HepG2 (cell line): Measurements from ENCODE around the gene ING2. TPM values are rescaled to one million over a fixed set of nuclear protein-coding genes. Genes with fewer than 3 reads are reported as not detected.

Source experiments
- ATAC-seq: fragments of 200-7000 bp; cut with Tn5 transposase; 3 replicates; pipeline ENCODE4 v1.9.1; 2020; ENCODE audit warnings: mild to moderate bottlenecking, moderate library complexity
- BruUV-seq: library from RNA; stranded (reverse); fragments of 400-500 nt; replicated peaks from 2 replicates; lab custom pipeline; 2021; lab: Mats Ljungman, UMichigan
- CTCF ChIA-PET: fragments of 300-600 bp; formaldehyde crosslinking; extraction: SDS; loops from one replicate; lab custom pipeline; 2021; ENCODE audit warnings: low total read pairs, inconsistent platforms, low intra/inter-chr PET ratio; lab: Yijun Ruan, JAX
- POLR2A ChIA-PET: fragments of 350-600 bp; sonication (Branson Sonifier 250); formaldehyde crosslinking; loops from one replicate; lab custom pipeline; 2020; ENCODE audit warnings: antibody characterized with exemption, inconsistent platforms; lab: Yijun Ruan, JAX
- DNase-seq: peaks from one replicate; pipeline ENCODE4 v3.0.0-alpha.2; 2015; ENCODE audit warnings: low spot score
- FAIRE-seq: peaks from 3 replicates; lab custom pipeline; 2011; peaks lifted over from hg19 to GRCh38; lab: Jason Lieb, UNC
- H2AFZ ChIP-seq: one replicate; pipeline ENCODE4 v1.6.1; 2011; ENCODE audit warnings: low read length, inconsistent platforms
- H3K27ac ChIP-seq: fragments of 300-600 bp; 3 replicates; pipeline ENCODE4 v1.8.0; 2011; ENCODE audit warnings: mixed run types, mild to moderate bottlenecking, mixed read lengths, low read length, inconsistent platforms; ENCODE audit not compliant: insufficient read depth; ENCODE audit errors: extremely low read length
- H3K27me3 ChIP-seq, 2 experiments: fragments of 200-600 bp in 1 of 2; 2 replicates in 1 of 2; 3 replicates in 1 of 2; pipeline versions ENCODE4 v1.6.0 to v1.8.0; 2011; ENCODE audit warnings: low read length in 2 of 2, mild to moderate bottlenecking in 2 of 2, moderate library complexity in 2 of 2, inconsistent platforms in 1 of 2; ENCODE audit not compliant: insufficient read depth in 2 of 2, control insufficient read depth in 1 of 2
- H3K36me3 ChIP-seq, 2 experiments: fragments of 200-600 bp in 1 of 2; replicated peaks in 1 of 2; 2 replicates in 1 of 2; 3 replicates in 1 of 2; pipeline versions ENCODE4 v1.5.1 to v1.8.0; 2011; ENCODE audit warnings: low read length in 2 of 2, inconsistent platforms in 1 of 2; ENCODE audit not compliant: insufficient read depth in 2 of 2, control insufficient read depth in 1 of 2
- H3K4me1 ChIP-seq: 2 replicates; pipeline ENCODE4 v1.5.1; 2012; ENCODE audit warnings: low read length, inconsistent platforms; ENCODE audit not compliant: insufficient read depth
- H3K4me2 ChIP-seq: 2 replicates; pipeline ENCODE4 v1.6.0; 2011; ENCODE audit warnings: low read depth, low read length, inconsistent platforms
- H3K4me3 ChIP-seq, 3 experiments: fragments of 200-600 bp in 1 of 3; sonication (generic), shearing (Covaris generic) in 1 of 3; replicated peaks in 1 of 3; 2 replicates each; pipeline ENCODE4 v1.5.1; 2011 to 2016; ENCODE audit warnings: low read length in 3 of 3, inconsistent platforms in 2 of 3, low read depth in 2 of 3, mild to moderate bottlenecking in 2 of 3, control low read depth in 1 of 3, mixed read lengths in 1 of 3; ENCODE audit not compliant: insufficient read depth in 1 of 3
- H3K79me2 ChIP-seq: one replicate; pipeline ENCODE4 v1.6.1; 2011; ENCODE audit warnings: low read length, inconsistent platforms; ENCODE audit not compliant: insufficient read depth
- H3K9ac ChIP-seq: 2 replicates; pipeline ENCODE4 v1.6.0; 2011; ENCODE audit warnings: mild to moderate bottlenecking, low read depth, low read length, inconsistent platforms; ENCODE audit not compliant: insufficient read depth
- H3K9me3 ChIP-seq: 2 replicates; pipeline ENCODE4 v1.5.1; 2012; ENCODE audit warnings: mild to moderate bottlenecking, low read length
- H4K20me1 ChIP-seq: 2 replicates; pipeline ENCODE4 v1.6.0; 2011; ENCODE audit warnings: inconsistent platforms, mild to moderate bottlenecking, low read length, moderate library complexity; ENCODE audit not compliant: insufficient read depth
- CCDC6 ChIP-seq: sonication (generic); formaldehyde crosslinking; IDR thresholded peaks from 2 replicates; pipeline ENCODE4 v1.8.1; 2022; ENCODE audit warnings: mild to moderate bottlenecking, missing genetic modification reagents, moderate library complexity
- FOXJ3 ChIP-seq: sonication (generic); formaldehyde crosslinking; IDR thresholded peaks from 2 replicates; pipeline ENCODE4 v1.4.0; 2020; ENCODE audit warnings: missing genetic modification reagents, mild to moderate bottlenecking, borderline replicate concordance
- FOXM1 ChIP-seq: sonication (generic); formaldehyde crosslinking; IDR thresholded peaks from 2 replicates; pipeline ENCODE4 v1.5.0; 2020; ENCODE audit warnings: missing genetic modification reagents
- GTF2F1 ChIP-seq: fragments of 150-350 bp; IDR thresholded peaks from 2 replicates; pipeline ENCODE4 v1.6.1; 2014; ENCODE audit warnings: low read length
- GZF1 ChIP-seq: sonication (generic); formaldehyde crosslinking; IDR thresholded peaks from 2 replicates; pipeline ENCODE4 v1.5.1; 2020; ENCODE audit warnings: mild to moderate bottlenecking, missing genetic modification reagents
- HCFC1 ChIP-seq: fragments of 150-350 bp; IDR thresholded peaks from 2 replicates; pipeline ENCODE4 v1.6.1; 2014; ENCODE audit warnings: low read depth, low read length
- KDM3A ChIP-seq: IDR thresholded peaks from 2 replicates; pipeline ENCODE4 v1.6.1; 2018; ENCODE audit warnings: low read depth, missing compliant biosample characterization
- SOX13 ChIP-seq, 3 experiments: fragments of 450-650 bp in 1 of 3; sonication (generic) in 1 of 3; formaldehyde crosslinking in 1 of 3; IDR thresholded peaks in 2 of 3; conservative IDR thresholded peaks in 1 of 3; 2 replicates each; pipeline versions ENCODE4 v1.5.0 to v1.6.1; 2016 to 2020; ENCODE audit warnings: antibody characterized with exemption in 1 of 3, mild to moderate bottlenecking in 1 of 3, missing compliant biosample characterization in 1 of 3, missing genetic modification reagents in 1 of 3, moderate library complexity in 1 of 3
- SRY ChIP-seq: sonication (generic); formaldehyde crosslinking; IDR thresholded peaks from 2 replicates; pipeline ENCODE4 v1.8.0; 2022; ENCODE audit warnings: mild to moderate bottlenecking, missing genetic modification reagents
- ZNF557 ChIP-seq: sonication (generic); formaldehyde crosslinking; IDR thresholded peaks from 2 replicates; pipeline ENCODE4 v1.4.0; 2020; ENCODE audit warnings: missing genetic modification reagents
- ZNF562 ChIP-seq: sonication (generic); formaldehyde crosslinking; IDR thresholded peaks from 2 replicates; pipeline ENCODE4 v1.8.0; 2022; ENCODE audit warnings: missing genetic modification reagents, borderline replicate concordance
- ZNF639 ChIP-seq: conservative IDR thresholded peaks from 2 replicates; pipeline ENCODE4 v1.6.1; 2018; ENCODE audit warnings: missing genetic modification reagents
- ZNF841 ChIP-seq: sonication (generic); formaldehyde crosslinking; IDR thresholded peaks from 2 replicates; pipeline ENCODE4 v1.8.1; 2023; ENCODE audit warnings: missing genetic modification reagents, borderline replicate concordance
- ZSCAN22 ChIP-seq: sonication (generic); formaldehyde crosslinking; IDR thresholded peaks from 2 replicates; pipeline ENCODE4 v1.4.0; 2020; ENCODE audit warnings: mild to moderate bottlenecking, missing genetic modification reagents
- ZSCAN9 ChIP-seq: IDR thresholded peaks from 2 replicates; pipeline ENCODE4 v1.6.1; 2016; ENCODE audit warnings: borderline replicate concordance
- WGBS: methylation state at CpG from one replicate; pipeline ENCODE4 v1.1.6; 2017; ENCODE audit warnings: low lambda C conversion rate; 5-methylcytosine and 5-hydroxymethylcytosine counted together
- in situ Hi-C: cut with HindIII; loops from 2 replicates; pipeline ENCODE4 v1.10.0; 2017; ENCODE audit warnings: low pct_unique_long_range_greater_than_20kb; ENCODE audit not compliant: extremely low pct_ligation_motif_present
- intact Hi-C: fragments of 100-400 bp; cut with micrococcal nuclease; formaldehyde crosslinking; loops from one replicate; pipeline ENCODE4 v1.10.0; 2022; ENCODE audit not compliant: unreplicated experiment
- polyA plus RNA-seq, 8 experiments: library from polyadenylated mRNA; depleted of rRNA in 3 of 8; stranded (reverse) in 7 of 8; unstranded in 1 of 8; fragments of >200 nt; fragmentation: Illumina TruSeq in 4 of 8; extraction: Trizol in 4 of 8; gene quantifications; 2 replicates each; pipeline versions ENCODE4 v1.2.1 to v1.2.3, GENCODE V29; 2011 to 2016; ENCODE audit warnings: low read depth in 4 of 8, missing spikeins in 1 of 8, mixed read lengths in 1 of 8; ENCODE audit not compliant: insufficient read depth in 1 of 8
- total RNA-seq, 5 experiments: library from RNA; depleted of rRNA; stranded (reverse); fragments of >200 nt; fragmentation: Illumina TruSeq; extraction: Trizol; gene quantifications; 2 replicates each; pipeline ENCODE4 v1.2.3, GENCODE V29; 2016; ENCODE audit warnings: low read depth in 1 of 5
- TF ChIP-seq, protein P1 (sequence below): sonication (generic); formaldehyde crosslinking; IDR thresholded peaks from 2 replicates; pipeline ENCODE4 v1.4.0; 2020; ENCODE audit warnings: missing genetic modification reagents; ENCODE audit errors: not compliant biosample characterization
- TF ChIP-seq, protein P2 (sequence below): sonication (generic); formaldehyde crosslinking; IDR thresholded peaks from 2 replicates; pipeline ENCODE4 v1.5.1; 2020; ENCODE audit warnings: missing genetic modification reagents, mild to moderate bottlenecking, borderline replicate concordance

ING2 gene
- total and polyA plus RNA-seq, 2 of the 13 experiments (the other 11 are each of a cell fraction or from before 2014, with no cell fraction given) = 6.6 to 12.4 TPM

DNA sequence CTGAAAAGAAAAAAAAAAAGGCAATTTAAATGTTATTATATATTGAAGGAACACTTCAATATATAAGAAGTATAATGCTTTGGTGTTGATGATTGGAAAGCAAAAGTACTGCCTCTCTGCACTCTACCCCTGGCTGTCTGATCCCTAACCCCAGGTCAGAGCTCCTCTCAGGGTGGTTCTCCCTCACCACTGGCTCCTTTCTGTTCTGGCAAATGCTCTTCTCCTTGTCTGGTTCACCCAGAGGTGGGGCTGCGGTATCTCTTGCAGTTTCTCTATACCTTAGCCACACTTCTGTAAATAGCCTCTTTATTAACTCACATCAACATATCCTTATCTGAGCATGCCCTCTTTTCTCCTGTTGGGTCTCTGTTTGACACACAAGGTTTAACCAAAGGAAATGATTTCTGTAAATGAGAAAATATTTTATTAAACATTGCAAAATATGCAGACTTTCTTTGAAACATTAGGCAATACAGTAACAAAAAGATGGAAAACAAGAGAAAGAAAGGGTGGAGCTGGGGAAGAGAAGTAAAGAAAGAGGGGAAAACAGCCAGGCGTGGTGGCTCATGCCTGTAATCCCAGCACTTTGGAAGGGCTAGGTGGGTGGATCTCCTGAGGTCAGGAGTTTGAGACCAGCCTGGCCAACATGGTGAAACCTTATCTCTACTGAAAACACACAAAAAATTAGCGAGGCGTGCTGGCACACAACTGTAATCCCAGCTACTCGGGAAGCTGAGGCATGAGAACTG, 45.7 kb downstream of the ING2 start (continued):
- no peak for TF ChIP-seq ZSCAN9 (CRISPR knock-in tag)
- TF ChIP-seq FOXJ3 (CRISPR knock-in tag) = no peak

GRCh38 chr4:183552274-183553146, 47.7 kb downstream of the ING2 start:
- H3K9ac ChIP-seq = no peak overlapping the region
- no peaks in the 10 kb centered on the region for H3K9me3 ChIP-seq
- BruUV-seq = no TSS peak
- no peak for DNase-seq
- no peaks in the 10 kb centered on the region for H3K79me2 ChIP-seq
- no peaks in the 10 kb centered on the region; a peak in 1 of 5 replicates for H3K27me3 ChIP-seq
- no peak overlapping the region for H3K4me3 ChIP-seq
- no peaks in the 10 kb centered on the region for H4K20me1 ChIP-seq
- H3K4me1 ChIP-seq = no peaks in the 10 kb centered on the region
- in situ Hi-C loops = no loop called here
- no peaks in the 10 kb centered on the region for H3K36me3 ChIP-seq
- H3K4me2 ChIP-seq = no peak overlapping the region
- FAIRE-seq = no peak
- H3K27ac ChIP-seq = no peak overlapping the region
- ATAC-seq = no peak; the same call in 2 of the 3 replicates
- intact Hi-C loops = no loop called here
- H2AFZ ChIP-seq = no peak overlapping the region
- ChIA-PET POLR2A (no interaction called here), CTCF (no interaction called here)
- WGBS = 67% methylated on average over 13 of the region's 18 CpGs
- TF ChIP-seq GTF2F1 (no peak), ZNF557 (CRISPR knock-in tag) (no peak), SOX13 (IDR thresholded peaks at IDR 0.05) (no peak), SOX13 (CRISPR knock-in tag; conservative IDR thresholded peaks at IDR 0.05 in 1 of 2, IDR thresholded peaks at IDR 0.05 in 1 of 2) (no peak), HCFC1 (no peak), GZF1 (no peak), KDM3A (CRISPR knock-in tag) (no peak), ZNF639 (CRISPR knock-in tag) (no peak), SRY (CRISPR knock-in tag) (no peak), FOXM1 (CRISPR knock-in tag) (no peak), CCDC6 (no peak), ZSCAN22 (CRISPR knock-in tag) (no peak), ZNF841 (CRISPR knock-in tag) (no peak), ZNF562 (CRISPR knock-in tag) (no peak)
- TF ChIP-seq, protein P1, sequence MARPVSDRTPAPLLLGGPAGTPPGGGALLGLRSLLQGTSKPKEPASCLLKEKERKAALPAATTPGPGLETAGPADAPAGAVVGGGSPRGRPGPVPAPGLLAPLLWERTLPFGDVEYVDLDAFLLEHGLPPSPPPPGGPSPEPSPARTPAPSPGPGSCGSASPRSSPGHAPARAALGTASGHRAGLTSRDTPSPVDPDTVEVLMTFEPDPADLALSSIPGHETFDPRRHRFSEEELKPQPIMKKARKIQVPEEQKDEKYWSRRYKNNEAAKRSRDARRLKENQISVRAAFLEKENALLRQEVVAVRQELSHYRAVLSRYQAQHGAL (CRISPR knock-in tag) = no peak
- TF ChIP-seq, protein P2, sequence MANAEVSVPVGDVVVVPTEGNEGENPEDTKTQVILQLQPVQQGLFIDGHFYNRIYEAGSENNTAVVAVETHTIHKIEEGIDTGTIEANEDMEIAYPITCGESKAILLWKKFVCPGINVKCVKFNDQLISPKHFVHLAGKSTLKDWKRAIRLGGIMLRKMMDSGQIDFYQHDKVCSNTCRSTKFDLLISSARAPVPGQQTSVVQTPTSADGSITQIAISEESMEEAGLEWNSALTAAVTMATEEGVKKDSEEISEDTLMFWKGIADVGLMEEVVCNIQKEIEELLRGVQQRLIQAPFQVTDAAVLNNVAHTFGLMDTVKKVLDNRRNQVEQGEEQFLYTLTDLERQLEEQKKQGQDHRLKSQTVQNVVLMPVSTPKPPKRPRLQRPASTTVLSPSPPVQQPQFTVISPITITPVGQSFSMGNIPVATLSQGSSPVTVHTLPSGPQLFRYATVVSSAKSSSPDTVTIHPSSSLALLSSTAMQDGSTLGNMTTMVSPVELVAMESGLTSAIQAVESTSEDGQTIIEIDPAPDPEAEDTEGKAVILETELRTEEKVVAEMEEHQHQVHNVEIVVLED = no peak
